Testis (tissue), 3 donors: Measurements from ENCODE around the gene MEF2A. TPM values are rescaled to one million over a fixed set of nuclear protein-coding genes. Genes with fewer than 3 reads are reported as not detected.

Experiments
- DNase-seq: peaks from one replicate; pipeline ENCODE4 v3.0.0-alpha.2; 2019
- H3K27ac ChIP-seq, 2 donors: fragments of 200-600 bp; sonication (generic); one replicate each; pipeline ENCODE4 v1.5.1; 2019
- H3K27me3 ChIP-seq: fragments of 200-600 bp; sonication (generic); one replicate; pipeline ENCODE4 v1.5.1; 2019
- H3K36me3 ChIP-seq: fragments of 200-600 bp; sonication (generic); one replicate; pipeline ENCODE4 v1.5.1; 2017; ENCODE audit warnings: low read depth; ENCODE audit errors: missing control alignments
- H3K4me1 ChIP-seq: fragments of 200-600 bp; sonication (generic); one replicate; pipeline ENCODE4 v1.5.1; 2019
- H3K4me3 ChIP-seq, 2 donors: fragments of 200-600 bp; sonication (generic); one replicate each; pipeline ENCODE4 v1.5.1; 2017 to 2019
- H3K9me3 ChIP-seq: fragments of 200-600 bp; sonication (generic); one replicate; pipeline ENCODE4 v1.5.1; 2017
- POLR2A ChIP-seq: fragments of 450-650 bp; IDR thresholded peaks from one replicate; pipeline ENCODE4 v1.6.1; 2017; ENCODE audit warnings: antibody characterized with exemption, mild to moderate bottlenecking, moderate library complexity
- WGBS, 2 donors: methylation state at CpG; one replicate each; pipeline ENCODE4 v1.1.5; 2018; 5-methylcytosine and 5-hydroxymethylcytosine counted together
- intact Hi-C: fragments of 100-400 bp; cut with DNase I; formaldehyde crosslinking; loops from one replicate; pipeline ENCODE4 v1.15.1; 2023; ENCODE audit warnings: low total_unique reads
- polyA plus RNA-seq: library from polyadenylated mRNA; stranded (reverse); fragments of 350-450 nt; fragmentation: Illumina TruSeq; extraction: RNeasy Lipid Tissue Mini Kit (QIAGEN cat#74804); gene quantifications from one replicate; pipeline ENCODE4 v1.2.3, GENCODE V29; 2014; ENCODE audit warnings: low read depth, low replicate concordance; ENCODE audit not compliant: insufficient read depth
- total RNA-seq, 2 donors: library from RNA; depleted of rRNA; stranded (reverse); fragments of >200 nt; gene quantifications; one replicate each; pipeline ENCODE4 v1.2.3, GENCODE V29; 2016
- TF ChIP-seq, protein P1 (sequence below), 3 experiments: fragments of 450-650 bp in 2 of 3; fragments of 200-600 bp in 1 of 3; sonication (generic) in 1 of 3; IDR thresholded peaks; one replicate each; pipeline ENCODE4 v1.5.1; 2016 to 2019; ENCODE audit warnings: antibody characterized with exemption in 3 of 3, mild to moderate bottlenecking in 2 of 3, moderate library complexity in 1 of 3

Gene MEF2A
- total and polyA plus RNA-seq, 3 donors from 2014 or later, result 33.7 to 68.9 (median 67.9) TPM

DNA sequence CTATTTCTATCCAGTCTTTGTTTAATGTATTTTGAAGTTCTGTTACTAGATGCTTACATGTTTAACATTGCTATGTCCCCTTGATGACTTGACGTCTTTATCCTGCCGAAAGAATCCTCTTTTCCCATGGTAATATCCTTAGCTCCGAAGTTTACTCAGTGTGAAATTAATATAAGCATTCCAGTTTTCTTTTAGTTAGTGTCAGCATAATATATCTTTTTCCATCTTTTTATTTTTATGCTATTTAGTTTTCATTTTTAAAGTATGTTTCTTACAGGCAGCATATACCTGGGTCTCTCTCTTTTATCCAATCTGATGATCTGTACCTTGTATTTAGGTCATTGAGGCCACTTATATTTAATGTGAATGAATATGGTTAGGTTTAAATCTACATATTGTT lies 39.1 kb upstream of the MEF2A start:
- Histone ChIP-seq H3K27ac (no peak overlapping the region), H3K27me3 (no peaks in the 10 kb centered on the region), H3K36me3 (no peaks in the 10 kb centered on the region), H3K4me3 (no peak overlapping the region), H3K9me3 (no peaks in the 10 kb centered on the region), H3K4me1 (no peaks in the 10 kb centered on the region)
- DNase-seq, result no peak
- no peak for TF ChIP-seq POLR2A
- TF ChIP-seq, protein P1, sequence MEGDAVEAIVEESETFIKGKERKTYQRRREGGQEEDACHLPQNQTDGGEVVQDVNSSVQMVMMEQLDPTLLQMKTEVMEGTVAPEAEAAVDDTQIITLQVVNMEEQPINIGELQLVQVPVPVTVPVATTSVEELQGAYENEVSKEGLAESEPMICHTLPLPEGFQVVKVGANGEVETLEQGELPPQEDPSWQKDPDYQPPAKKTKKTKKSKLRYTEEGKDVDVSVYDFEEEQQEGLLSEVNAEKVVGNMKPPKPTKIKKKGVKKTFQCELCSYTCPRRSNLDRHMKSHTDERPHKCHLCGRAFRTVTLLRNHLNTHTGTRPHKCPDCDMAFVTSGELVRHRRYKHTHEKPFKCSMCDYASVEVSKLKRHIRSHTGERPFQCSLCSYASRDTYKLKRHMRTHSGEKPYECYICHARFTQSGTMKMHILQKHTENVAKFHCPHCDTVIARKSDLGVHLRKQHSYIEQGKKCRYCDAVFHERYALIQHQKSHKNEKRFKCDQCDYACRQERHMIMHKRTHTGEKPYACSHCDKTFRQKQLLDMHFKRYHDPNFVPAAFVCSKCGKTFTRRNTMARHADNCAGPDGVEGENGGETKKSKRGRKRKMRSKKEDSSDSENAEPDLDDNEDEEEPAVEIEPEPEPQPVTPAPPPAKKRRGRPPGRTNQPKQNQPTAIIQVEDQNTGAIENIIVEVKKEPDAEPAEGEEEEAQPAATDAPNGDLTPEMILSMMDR (IDR thresholded peaks at IDR 0.05), result no peak
- intact Hi-C loops, result no loop called here
- 85 to 94% methylated on average over 3 of the region's 3 CpGs for WGBS, 2 donors

GRCh38 chr15:99536422-99537040 lies 29.3 kb upstream of the MEF2A start:
- WGBS, 2 donors, result 73 to 82% methylated on average over 4 of the region's 4 CpGs
- intact Hi-C loops, result no loop called here
- Histone ChIP-seq H3K27me3 (no peaks in the 10 kb centered on the region), H3K36me3 (no peaks in the 10 kb centered on the region), H3K27ac (no peak overlapping the region), H3K4me3 (no peak overlapping the region), H3K4me1 (no peaks in the 10 kb centered on the region), H3K9me3 (no peaks in the 10 kb centered on the region)
- TF ChIP-seq POLR2A, result no peak
- TF ChIP-seq, protein P1 (IDR thresholded peaks at IDR 0.05), result no peak
- DNase-seq, result no peak

DNA sequence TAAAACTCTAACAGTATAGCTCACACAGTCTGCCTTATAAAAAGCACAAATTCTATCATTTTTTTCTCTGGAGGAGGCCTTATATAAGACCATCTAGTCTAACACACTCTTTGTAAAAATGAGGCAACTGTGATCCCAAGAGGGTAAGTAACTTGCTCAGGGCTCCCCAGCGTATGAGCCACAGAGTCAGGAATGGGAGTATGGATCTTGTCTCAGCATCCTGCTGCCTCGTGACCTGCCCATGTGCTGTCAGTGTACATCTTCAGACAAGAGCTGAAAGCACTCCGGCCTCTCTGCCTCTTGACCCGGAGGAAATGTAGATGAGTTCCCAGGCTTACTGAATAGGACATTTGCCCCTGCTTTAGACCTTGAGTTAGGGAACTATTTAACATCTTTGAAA lies 28.4 kb upstream of the MEF2A start:
- intact Hi-C loops, result no loop called here
- Histone ChIP-seq H3K36me3 (no peaks in the 10 kb centered on the region), H3K27ac (no peak overlapping the region), H3K9me3 (no peaks in the 10 kb centered on the region), H3K4me1 (no peaks in the 10 kb centered on the region), H3K27me3 (no peaks in the 10 kb centered on the region), H3K4me3 (no peak overlapping the region)
- WGBS, 2 donors, result 41 to 62% methylated on average over 4 of the region's 4 CpGs
- DNase-seq, result no peak
- TF ChIP-seq, protein P1 (IDR thresholded peaks at IDR 0.05), result no peak
- TF ChIP-seq POLR2A, result no peak

DNA sequence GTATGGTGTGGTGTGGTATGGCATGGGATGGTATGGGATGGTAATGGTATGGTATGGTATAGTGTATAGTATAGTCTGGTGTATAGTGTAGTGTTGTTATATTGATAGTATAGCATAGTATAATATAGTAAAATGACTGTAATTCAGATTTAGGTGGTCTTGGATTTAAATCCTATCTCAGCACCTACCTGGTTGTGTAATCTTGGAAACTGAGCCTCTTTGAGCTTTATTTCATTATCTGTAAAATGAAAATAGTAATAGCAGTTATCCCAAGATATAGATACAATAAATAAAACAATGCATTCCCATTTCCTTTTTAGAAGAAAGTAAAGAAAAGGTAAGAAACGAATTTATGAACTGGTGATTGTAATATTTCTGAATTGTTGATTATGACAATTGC lies 27.5 kb upstream of the MEF2A start:
- H3K4me1 ChIP-seq, result no peaks in the 10 kb centered on the region
- no peak overlapping the region for H3K27ac ChIP-seq
- 86 to 87% methylated on average over 1 of the region's 1 CpG for WGBS, 2 donors
- TF ChIP-seq, protein P1 (IDR thresholded peaks at IDR 0.05), result no peak
- TF ChIP-seq POLR2A, result no peak
- no peaks in the 10 kb centered on the region for H3K27me3 ChIP-seq
- H3K36me3 ChIP-seq, result no peaks in the 10 kb centered on the region
- H3K9me3 ChIP-seq, result no peaks in the 10 kb centered on the region
- intact Hi-C loops, result no loop called here
- H3K4me3 ChIP-seq, result no peak overlapping the region
- no peak for DNase-seq

DNA sequence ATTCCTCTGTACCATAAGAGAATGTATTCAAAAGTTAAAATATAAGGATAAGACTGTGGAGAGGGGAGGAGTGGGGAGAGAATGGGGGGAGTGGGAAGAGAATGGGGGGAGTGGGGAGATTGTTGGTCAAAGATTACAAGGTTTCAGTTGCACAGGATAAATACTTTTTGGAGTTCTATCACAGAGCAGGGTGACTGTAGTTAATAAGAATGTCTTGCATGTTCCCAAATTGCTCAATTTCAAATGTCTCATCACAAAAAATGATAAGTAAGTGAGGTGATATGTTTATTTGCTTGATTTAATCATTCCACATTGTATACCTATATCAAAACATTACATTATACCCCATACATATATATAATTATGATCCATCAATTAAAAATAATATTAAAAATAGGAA lies 23.0 kb upstream of the MEF2A start:
- Histone ChIP-seq H3K36me3 (no peaks in the 10 kb centered on the region), H3K4me3 (no peak overlapping the region), H3K4me1 (no peaks in the 10 kb centered on the region), H3K27me3 (no peaks in the 10 kb centered on the region), H3K27ac (no peak overlapping the region), H3K9me3 (no peaks in the 10 kb centered on the region)
- no peak for TF ChIP-seq POLR2A
- TF ChIP-seq, protein P1 (IDR thresholded peaks at IDR 0.05), result no peak
- intact Hi-C loops, result no loop called here
- DNase-seq, result no peak
